PC-9 (cell line): ENCODE results near the gene NCKAP1. TPM values are rescaled to one million over a fixed set of nuclear protein-coding genes. Genes with fewer than 3 reads are reported as not detected.

Source experiments
- BruUV-seq: library from RNA; stranded (reverse); fragments of 400-500 nt; replicated peaks from 2 replicates; lab custom pipeline; 2021; lab: Mats Ljungman, UMichigan
- CTCF ChIA-PET: fragments of 300-600 bp; sonication (Branson Sonifier 250); formaldehyde crosslinking; loops from one replicate; lab custom pipeline; 2022; ENCODE audit warnings: antibody characterized with exemption; lab: Charles Lee
- POLR2A ChIA-PET: fragments of 300-600 bp; sonication (Branson Sonifier 250); formaldehyde crosslinking; loops from one replicate; lab custom pipeline; 2022; ENCODE audit warnings: antibody characterized with exemption; ENCODE audit not compliant: unreplicated experiment; lab: Charles Lee
- DNase-seq, 2 experiments: peaks; one replicate each; pipeline versions ENCODE4 v3.0.0 to v3.0.0-alpha.2; 2015 to 2022; ENCODE audit warnings: mixed read lengths in 1 of 2
- H2AFZ ChIP-seq: fragments of 200-600 bp; sonication (generic); 2 replicates; pipeline ENCODE4 v1.8.1; 2017; ENCODE audit warnings: antibody characterized with exemption
- H3F3A ChIP-seq: fragments of 200-600 bp; sonication (generic); 2 replicates; pipeline ENCODE4 v1.8.1; 2017; ENCODE audit warnings: antibody characterized with exemption, mild to moderate bottlenecking, low read depth; ENCODE audit not compliant: insufficient read depth
- H3K27ac ChIP-seq: fragments of 200-600 bp; sonication (generic); 2 replicates; pipeline ENCODE4 v1.6.1; 2016; ENCODE audit warnings: mixed run types
- H3K27me3 ChIP-seq: fragments of 200-600 bp; sonication (generic); 2 replicates; pipeline ENCODE4 v1.6.1; 2016; ENCODE audit warnings: low read depth, mixed run types; ENCODE audit not compliant: insufficient read depth
- H3K36me3 ChIP-seq: fragments of 200-600 bp; sonication (generic); 2 replicates; pipeline ENCODE4 v1.6.1; 2016; ENCODE audit warnings: low read depth, mixed run types
- H3K4me1 ChIP-seq: fragments of 200-600 bp; sonication (generic); replicated peaks from 2 replicates; pipeline ENCODE4 v1.6.1; 2016; ENCODE audit warnings: mixed run types; ENCODE audit not compliant: insufficient read depth
- H3K4me2 ChIP-seq: fragments of 200-600 bp; sonication (generic); 2 replicates; pipeline ENCODE4 v1.6.1; 2017; ENCODE audit warnings: mixed run types
- H3K4me3 ChIP-seq: fragments of 200-600 bp; sonication (generic); 2 replicates; pipeline ENCODE4 v1.6.1; 2016; ENCODE audit warnings: mixed run types
- H3K79me2 ChIP-seq: fragments of 200-600 bp; sonication (generic); 2 replicates; pipeline ENCODE4 v1.6.1; 2017; ENCODE audit warnings: low read depth, mixed run types
- H3K9me2 ChIP-seq: fragments of 200-600 bp; sonication (generic); 2 replicates; pipeline ENCODE4 v1.8.1; 2017; ENCODE audit warnings: mild to moderate bottlenecking; ENCODE audit not compliant: insufficient read depth
- H3K9me3 ChIP-seq: fragments of 200-600 bp; sonication (generic); 2 replicates; pipeline ENCODE4 v1.8.1; 2016; ENCODE audit warnings: low read depth; ENCODE audit not compliant: insufficient read depth
- H4K20me1 ChIP-seq: fragments of 200-600 bp; sonication (generic); 2 replicates; pipeline ENCODE4 v1.8.1; 2017; ENCODE audit not compliant: insufficient read depth
- CTCF ChIP-seq: fragments of 200-600 bp; sonication (generic); conservative IDR thresholded peaks from 2 replicates; pipeline ENCODE4 v1.6.1; 2017; ENCODE audit warnings: mixed run types, antibody characterized with exemption, mild to moderate bottlenecking, moderate library complexity
- EZH2 ChIP-seq: fragments of 200-600 bp; sonication (generic); IDR thresholded peaks from 2 replicates; pipeline ENCODE4 v1.8.0; 2017; ENCODE audit warnings: antibody characterized with exemption, low read depth
- intact Hi-C: fragments of 100-400 bp; cut with micrococcal nuclease; formaldehyde crosslinking; loops from one replicate; pipeline ENCODE4 v1.10.0; 2022; ENCODE audit not compliant: unreplicated experiment
- total RNA-seq: library from RNA; stranded (reverse); gene quantifications from 2 replicates; pipeline ENCODE4 v1.2.3, GENCODE V29; 2021

The NCKAP1 gene
- total RNA-seq, 1 experiment from 2014 or later: 308 TPM

- DNase-seq: no peak
- Histone ChIP-seq H2AFZ (no peak overlapping the region), H4K20me1 (no peaks in the 10 kb centered on the region), H3K9me2 (0 out of 2 replicates have a peak, but pooled peaks cover 4% of the 10 kb centered on the region), H3K27ac (no peak overlapping the region), H3F3A (peaks cover 18% of the 10 kb centered on the region; the same call in 1 of the 2 replicates), H3K36me3 (peaks cover 2% of the 10 kb centered on the region; the same call in 1 of the 2 replicates), H3K4me1 (no peaks in the 10 kb centered on the region), H3K4me2 (no peak overlapping the region), H3K9me3 (no peaks in the 10 kb centered on the region), H3K79me2 (no peaks in the 10 kb centered on the region), H3K27me3 (no peaks in the 10 kb centered on the region), H3K4me3 (no peak overlapping the region)
- TF ChIP-seq CTCF (no peak), EZH2 (no peak)
- no TSS peak for BruUV-seq
- intact Hi-C loops: no loop called here
- ChIA-PET CTCF (no interaction called here), POLR2A (interaction anchor here (0.6 kb wide), 2 partner anchors 8 to 947 kb away, joined by 3 to 12 read pairs; no protein-coding TSS in a partner anchor)
Observed at GRCh38 chr2:182907081-182907830, 131.0 kb downstream of the NCKAP1 start.

- Histone ChIP-seq H4K20me1 (no peaks in the 10 kb centered on the region), H3K9me3 (no peaks in the 10 kb centered on the region), H3K4me2 (no peak overlapping the region), H3K79me2 (no peaks in the 10 kb centered on the region), H3K4me1 (no peaks in the 10 kb centered on the region), H3K27me3 (no peaks in the 10 kb centered on the region), H2AFZ (no peak overlapping the region), H3K36me3 (no peaks in the 10 kb centered on the region), H3K27ac (no peak overlapping the region), H3F3A (peaks cover 18% of the 10 kb centered on the region; the same call in 1 of the 2 replicates), H3K4me3 (no peak overlapping the region), H3K9me2 (no peaks in the 10 kb centered on the region)
- BruUV-seq: no TSS peak
- intact Hi-C loops: no loop called here
- TF ChIP-seq EZH2: no peak
- no peak for TF ChIP-seq CTCF
- ChIA-PET POLR2A (interaction anchor here (0.6 kb wide), 2 partner anchors 9 to 1333 kb away, joined by 3 to 12 read pairs; no protein-coding TSS in a partner anchor), CTCF (interaction anchor here (0.7 kb wide), 1 partner anchor 120 kb away, joined by 7 read pairs; no protein-coding TSS in a partner anchor)
- DNase-seq: no peak
Observed at GRCh38 chr2:182906454-182906853, 131.8 kb downstream of the NCKAP1 start.

GRCh38 chr2:182904844-182905243 is 133.4 kb downstream of the NCKAP1 start:
- POLR2A ChIA-PET: no interaction called here
- TF ChIP-seq CTCF: no peak
- no peak for TF ChIP-seq EZH2

More at GRCh38 chr2:182904844-182905243, 133.4 kb downstream of the NCKAP1 start:
- CTCF ChIA-PET: no interaction called here
- no peak for DNase-seq
- Histone ChIP-seq H3K9me3 (no peaks in the 10 kb centered on the region), H3F3A (peaks cover 18% of the 10 kb centered on the region; the same call in 1 of the 2 replicates), H3K27ac (no peak overlapping the region), H3K79me2 (no peaks in the 10 kb centered on the region), H2AFZ (no peak overlapping the region), H3K4me1 (no peaks in the 10 kb centered on the region), H3K27me3 (no peaks in the 10 kb centered on the region), H3K4me2 (no peak overlapping the region), H4K20me1 (no peaks in the 10 kb centered on the region), H3K36me3 (no peaks in the 10 kb centered on the region), H3K4me3 (no peak overlapping the region), H3K9me2 (no peaks in the 10 kb centered on the region)
- intact Hi-C loops: loop anchor here (5.0 kb wide), 1 partner anchor 38 kb away; the partner anchor contains the start of gene FRZB
- BruUV-seq: no TSS peak
